Endothelial cell of umbilical vein (primary cell): ENCODE measurements around the gene GSE1. TPM values are rescaled to one million over a fixed set of nuclear protein-coding genes. Genes with fewer than 3 reads are reported as not detected.

ENCODE experiments used
- BruUV-seq: library from RNA; stranded (reverse); fragments of 400-500 nt; replicated peaks from 2 replicates; lab custom pipeline; 2021; lab: Mats Ljungman, UMichigan
- CTCF ChIA-PET: fragments of 300-600, 350-600 bp; sonication (Branson Sonifier 250); formaldehyde crosslinking; loops from one replicate; lab custom pipeline; 2021; ENCODE audit warnings: antibody characterized with exemption, inconsistent platforms; lab: Charles Lee
- POLR2A ChIA-PET: fragments of 300-600, 350-600 bp; sonication (Branson Sonifier 250); formaldehyde crosslinking; loops from one replicate; lab custom pipeline; 2021; ENCODE audit warnings: antibody characterized with exemption, inconsistent platforms; lab: Charles Lee
- DNase-seq: peaks from one replicate; pipeline ENCODE4 v3.0.0-alpha.2; 2011; ENCODE audit warnings: low read depth, low spot score
- FAIRE-seq: peaks from 2 replicates; lab custom pipeline; 2011; peaks lifted over from hg19 to GRCh38; lab: Jason Lieb, UNC
- H2AFZ ChIP-seq: 2 replicates; pipeline ENCODE4 v1.6.0; 2012; ENCODE audit warnings: low read depth, low read length, control low read depth, inconsistent platforms
- H3K27ac ChIP-seq: 2 replicates; pipeline ENCODE4 v1.5.1; 2011; ENCODE audit warnings: low read depth, mild to moderate bottlenecking, control low read depth, low read length, moderate library complexity; ENCODE audit not compliant: insufficient read depth
- H3K27me3 ChIP-seq, 2 experiments: 2 replicates each; pipeline versions ENCODE4 v1.6.0 to v1.6.1; 2011; ENCODE audit warnings: low read length in 2 of 2, mixed read lengths in 1 of 2; ENCODE audit not compliant: control insufficient read depth in 2 of 2, insufficient read depth in 2 of 2
- H3K36me3 ChIP-seq, 2 experiments: 2 replicates in 1 of 2; 3 replicates in 1 of 2; pipeline ENCODE4 v1.5.1; 2011; ENCODE audit warnings: low read length in 2 of 2, mild to moderate bottlenecking in 1 of 2, moderate library complexity in 1 of 2; ENCODE audit not compliant: control insufficient read depth in 2 of 2, insufficient read depth in 2 of 2; ENCODE audit errors: extremely low read depth in 1 of 2
- H3K4me1 ChIP-seq: 3 replicates; pipeline ENCODE4 v1.5.1; 2011; ENCODE audit warnings: mild to moderate bottlenecking, low read length; ENCODE audit not compliant: control insufficient read depth, insufficient read depth; ENCODE audit errors: extremely low read depth
- H3K4me2 ChIP-seq: 2 replicates; pipeline ENCODE4 v1.6.1; 2011; ENCODE audit warnings: low read length, control low read depth, mixed read lengths; ENCODE audit not compliant: insufficient read depth
- H3K4me3 ChIP-seq, 3 experiments: fragments of 200-600 bp in 1 of 3; sonication (generic), shearing (Covaris generic) in 1 of 3; replicated peaks in 1 of 3; 2 replicates each; pipeline ENCODE4 v1.5.1; 2011 to 2016; ENCODE audit warnings: control low read depth in 3 of 3, low read length in 3 of 3, mild to moderate bottlenecking in 2 of 3, inconsistent platforms in 1 of 3, low read depth in 1 of 3, moderate library complexity in 1 of 3; ENCODE audit not compliant: insufficient read depth in 1 of 3
- H3K79me2 ChIP-seq: 2 replicates; pipeline ENCODE4 v1.6.0; 2012; ENCODE audit warnings: low read length, inconsistent platforms; ENCODE audit not compliant: control insufficient read depth, insufficient read depth
- H3K9ac ChIP-seq: replicated peaks from 2 replicates; pipeline ENCODE3; 2011; ENCODE audit warnings: low read length, control low read depth; ENCODE audit not compliant: insufficient read depth; ENCODE audit errors: extremely low read depth
- H3K9me1 ChIP-seq: replicated peaks from 3 replicates; pipeline ENCODE4 v1.6.0; 2011; ENCODE audit warnings: mild to moderate bottlenecking, low read length; ENCODE audit not compliant: control insufficient read depth, insufficient read depth; ENCODE audit errors: extremely low read depth
- H3K9me3 ChIP-seq: replicated peaks from 2 replicates; pipeline ENCODE4 v1.5.1; 2012; ENCODE audit warnings: low read length, inconsistent platforms; ENCODE audit not compliant: control insufficient read depth, insufficient read depth
- H4K20me1 ChIP-seq: replicated peaks from 2 replicates; pipeline ENCODE3; 2011; ENCODE audit warnings: mild to moderate bottlenecking, low read length; ENCODE audit not compliant: control insufficient read depth, insufficient read depth; ENCODE audit errors: extremely low read depth
- EZH2 ChIP-seq: IDR thresholded peaks from 2 replicates; pipeline ENCODE4 v1.6.1; 2012; ENCODE audit warnings: borderline replicate concordance, low read depth, mild to moderate bottlenecking, moderate library complexity, low read length, inconsistent platforms; ENCODE audit not compliant: severe bottlenecking
- FOS ChIP-seq: IDR thresholded peaks from 2 replicates; pipeline ENCODE4 v1.6.1; 2011; ENCODE audit warnings: mild to moderate bottlenecking, low read length, moderate library complexity, borderline replicate concordance; ENCODE audit not compliant: insufficient read depth
- GATA2 ChIP-seq: IDR thresholded peaks from 2 replicates; pipeline ENCODE4 v1.7.0; 2011; ENCODE audit warnings: low read depth, mild to moderate bottlenecking, moderate library complexity, mixed read lengths, low read length; ENCODE audit not compliant: insufficient read length, insufficient read depth
- JUN ChIP-seq: IDR thresholded peaks from 2 replicates; pipeline ENCODE4 v1.6.1; 2011; ENCODE audit warnings: borderline replicate concordance, low read depth; ENCODE audit not compliant: insufficient read length, insufficient read depth
- MYC ChIP-seq: IDR thresholded peaks from one replicate; pipeline ENCODE4 v1.6.1; 2011; ENCODE audit warnings: mild to moderate bottlenecking, low read depth, low read length
- POLR2A ChIP-seq: IDR thresholded peaks from 2 replicates; pipeline ENCODE4 v1.6.1; 2012; ENCODE audit warnings: low read depth, mild to moderate bottlenecking, control low read depth, low read length
- POLR2AphosphoS5 ChIP-seq: IDR thresholded peaks from 2 replicates; pipeline ENCODE4 v1.6.1; 2012; ENCODE audit warnings: low read depth, mild to moderate bottlenecking, control low read depth, low read length, moderate library complexity; ENCODE audit not compliant: insufficient read depth
- dilution Hi-C: fragments of 300-500 bp; cut with MboI; formaldehyde crosslinking; loops from one replicate; pipeline ENCODE4 v1.15.0; 2019; ENCODE audit warnings: low sequenced_read_pairs; ENCODE audit not compliant: extremely low pct_ligation_motif_present
- intact Hi-C: fragments of 100-400 bp; cut with micrococcal nuclease; formaldehyde crosslinking; loops from one replicate; pipeline ENCODE4 v1.10.0; 2022
- polyA plus RNA-seq, 4 experiments: library from polyadenylated mRNA; depleted of rRNA in 3 of 4; stranded (reverse) in 3 of 4; unstranded in 1 of 4; fragments of >200 nt; gene quantifications; 2 replicates each; pipeline versions ENCODE4 v1.2.1 to v1.2.3, GENCODE V29; 2011 to 2012; ENCODE audit warnings: missing spikeins in 1 of 4
- total RNA-seq: library from RNA; stranded (reverse); gene quantifications from 2 replicates; pipeline ENCODE4 v1.2.3, GENCODE V29; 2021
- TF ChIP-seq, protein P1 (sequence below), 2 donors: IDR thresholded peaks; 1 replicate in 1 of 2; 2 replicates in 1 of 2; pipeline ENCODE4 v1.5.1; 2011; ENCODE audit warnings: low read length in 2 of 2, mild to moderate bottlenecking in 2 of 2, moderate library complexity in 2 of 2, control low read depth in 1 of 2, inconsistent platforms in 1 of 2, low read depth in 1 of 2; ENCODE audit not compliant: insufficient read depth in 1 of 2; ENCODE audit errors: extremely low read depth in 1 of 2
- TF ChIP-seq, protein P2 (sequence below): IDR thresholded peaks from 2 replicates; pipeline ENCODE4 v1.6.1; 2011; ENCODE audit not compliant: insufficient read depth, insufficient read length

The GSE1 gene
- total and polyA plus RNA-seq, 2 donors (not counting 3 experiments of a cell fraction or from before 2014, with no cell fraction given): 4.2 to 18.3 TPM

DNA sequence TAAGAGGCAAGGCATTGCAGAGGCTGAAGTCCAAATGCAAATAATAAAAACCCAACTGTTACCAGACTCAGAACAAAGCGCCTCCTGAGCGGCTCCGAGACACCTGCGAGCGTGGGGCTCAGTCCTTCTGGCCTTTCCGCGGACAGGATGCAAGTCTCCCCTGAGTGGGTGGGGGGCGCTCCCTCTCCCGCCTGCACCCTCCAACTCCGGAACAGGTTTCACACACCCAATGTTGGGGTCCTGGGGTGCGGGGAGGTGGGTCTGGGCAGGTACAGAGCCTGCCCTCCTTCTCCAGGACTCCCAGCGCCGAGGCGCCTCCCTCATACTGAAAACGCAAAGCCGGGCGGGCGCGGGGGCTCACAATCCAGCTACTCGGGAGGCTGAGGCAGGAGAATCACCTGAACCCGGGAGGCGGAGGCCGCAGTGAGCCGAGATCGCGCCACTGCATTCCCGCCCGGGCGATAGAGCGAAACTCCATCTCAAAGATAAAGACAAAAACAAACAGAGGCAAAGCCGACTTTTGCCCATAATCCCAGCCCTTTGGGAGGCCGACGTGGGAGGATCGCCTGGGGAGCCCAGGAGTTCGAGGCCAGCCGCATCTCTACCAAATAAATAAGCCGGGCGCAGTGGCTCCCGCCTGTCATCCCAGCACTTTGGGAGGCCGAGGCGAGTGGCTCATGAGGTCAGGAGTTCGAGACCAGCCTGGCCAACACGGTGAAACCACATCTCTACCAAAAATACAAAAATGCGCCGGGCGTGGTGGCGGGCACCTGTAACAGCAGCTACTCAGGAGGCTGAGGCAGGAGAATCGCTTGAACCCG, 74.7 kb downstream of the GSE1 start:
- no peak for FAIRE-seq

More for the DNA sequence above, 74.7 kb downstream of the GSE1 start:
- Histone ChIP-seq H3K9ac (no peak overlapping the region), H2AFZ (peak overlapping the region; percentile 81), H3K9me1 (no peaks in the 10 kb centered on the region), H3K4me3 (peak overlapping the region; percentile 30 to 60 (median 47)), H3K36me3 (no peaks in the 10 kb centered on the region), H3K4me2 (peak overlapping the region; percentile 37), H3K9me3 (no peaks in the 10 kb centered on the region), H3K4me1 (no peaks in the 10 kb centered on the region), H3K79me2 (peaks cover 1% of the 10 kb centered on the region), H3K27me3 (no peaks in the 10 kb centered on the region), H3K27ac (no peak overlapping the region), H4K20me1 (no peaks in the 10 kb centered on the region)
- DNase-seq: no peak
- CTCF ChIA-PET: interaction anchor here (2.3 kb wide), 1 partner anchor 30 kb away, joined by 9 read pairs; no protein-coding TSS in a partner anchor
- BruUV-seq: no TSS peak
- TF ChIP-seq POLR2A: no peak
- TF ChIP-seq POLR2AphosphoS5: no peak
- no peak for TF ChIP-seq MYC
- TF ChIP-seq, protein P1, sequence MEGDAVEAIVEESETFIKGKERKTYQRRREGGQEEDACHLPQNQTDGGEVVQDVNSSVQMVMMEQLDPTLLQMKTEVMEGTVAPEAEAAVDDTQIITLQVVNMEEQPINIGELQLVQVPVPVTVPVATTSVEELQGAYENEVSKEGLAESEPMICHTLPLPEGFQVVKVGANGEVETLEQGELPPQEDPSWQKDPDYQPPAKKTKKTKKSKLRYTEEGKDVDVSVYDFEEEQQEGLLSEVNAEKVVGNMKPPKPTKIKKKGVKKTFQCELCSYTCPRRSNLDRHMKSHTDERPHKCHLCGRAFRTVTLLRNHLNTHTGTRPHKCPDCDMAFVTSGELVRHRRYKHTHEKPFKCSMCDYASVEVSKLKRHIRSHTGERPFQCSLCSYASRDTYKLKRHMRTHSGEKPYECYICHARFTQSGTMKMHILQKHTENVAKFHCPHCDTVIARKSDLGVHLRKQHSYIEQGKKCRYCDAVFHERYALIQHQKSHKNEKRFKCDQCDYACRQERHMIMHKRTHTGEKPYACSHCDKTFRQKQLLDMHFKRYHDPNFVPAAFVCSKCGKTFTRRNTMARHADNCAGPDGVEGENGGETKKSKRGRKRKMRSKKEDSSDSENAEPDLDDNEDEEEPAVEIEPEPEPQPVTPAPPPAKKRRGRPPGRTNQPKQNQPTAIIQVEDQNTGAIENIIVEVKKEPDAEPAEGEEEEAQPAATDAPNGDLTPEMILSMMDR (IDR thresholded peaks at IDR 0.05; ENCODE audit: extremely low read depth in 1 of 2, insufficient read depth in 1 of 2, low read depth in 1 of 2, low read length in 2 of 2): no peak
- TF ChIP-seq FOS: no peak
- no peak for TF ChIP-seq EZH2
- TF ChIP-seq, protein P2, sequence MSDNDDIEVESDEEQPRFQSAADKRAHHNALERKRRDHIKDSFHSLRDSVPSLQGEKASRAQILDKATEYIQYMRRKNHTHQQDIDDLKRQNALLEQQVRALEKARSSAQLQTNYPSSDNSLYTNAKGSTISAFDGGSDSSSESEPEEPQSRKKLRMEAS: no peak
- no peak for TF ChIP-seq GATA2
- no peak for TF ChIP-seq JUN
- intact Hi-C loops: loop anchor here (2.0 kb wide), 1 partner anchor 63 kb away; the partner anchor contains the start of gene C16orf74
- dilution Hi-C loops: no loop called here
- POLR2A ChIA-PET: no interaction called here
